LNCAP (cell line): Measurements from ENCODE around the gene PALD1.

Source experiments
- CTCF ChIP-seq: fragments of 450-650 bp; IDR thresholded peaks from 2 replicates; pipeline ENCODE4 v1.5.1; 2017; ENCODE audit warnings: mild to moderate bottlenecking

The PALD1 gene

GRCh38 chr10:70542565-70542938, 64.0 kb downstream of the PALD1 start:
- TF ChIP-seq CTCF = no peak

- TF ChIP-seq CTCF = no peak
These were observed 65.3 kb downstream of the PALD1 start for GRCh38 chr10:70543911-70544310.

GRCh38 chr10:70544431-70545340, 66.1 kb downstream of the PALD1 start:
- TF ChIP-seq CTCF = no peak

- no peak for TF ChIP-seq CTCF
These were observed 68.0 kb downstream of the PALD1 start for GRCh38 chr10:70546584-70546983.

GRCh38 chr10:70549351-70549961, 70.9 kb downstream of the PALD1 start:
- TF ChIP-seq CTCF = no peak

GRCh38 chr10:70549962-70550458, 71.4 kb downstream of the PALD1 start:
- peak; percentile 88 for TF ChIP-seq CTCF

GRCh38 chr10:70550459-70550858, 71.9 kb downstream of the PALD1 start:
- TF ChIP-seq CTCF = no peak
